PC-3 (cell line): ENCODE measurements around the gene UTF1. TPM values are rescaled to one million over a fixed set of nuclear protein-coding genes. Genes with fewer than 3 reads are reported as not detected.
A peak's percentile ranks its signal among the peaks of the same experiment; 100 is the strongest.

ENCODE experiments used
- ATAC-seq: fragments of 200-7000 bp; cut with Tn5 transposase; 2 replicates; pipeline ENCODE4 v1.9.1; 2020; ENCODE audit warnings: mild to moderate bottlenecking, moderate library complexity
- BruUV-seq: library from RNA; stranded (reverse); fragments of 400-500 nt; replicated peaks from 2 replicates; lab custom pipeline; 2021; lab: Mats Ljungman, UMichigan
- CTCF ChIA-PET: fragments of 300-600 bp; sonication (Branson Sonifier 250); formaldehyde crosslinking; loops from one replicate; lab custom pipeline; 2022; ENCODE audit warnings: antibody characterized with exemption; lab: Charles Lee
- POLR2A ChIA-PET: fragments of 300-600 bp; sonication (Branson Sonifier 250); formaldehyde crosslinking; loops from one replicate; lab custom pipeline; 2022; ENCODE audit warnings: antibody characterized with exemption; ENCODE audit not compliant: unreplicated experiment; lab: Charles Lee
- DNase-seq: peaks from one replicate; pipeline ENCODE4 v3.0.0-alpha.2; 2015
- H2AFZ ChIP-seq: fragments of 300-600 bp; sonication (generic); 2 replicates; pipeline ENCODE4 v1.6.0; 2016; ENCODE audit warnings: antibody characterized with exemption, low read length
- H3F3A ChIP-seq: fragments of 300-600 bp; sonication (generic); one replicate; pipeline ENCODE4 v1.6.0; 2017; ENCODE audit warnings: antibody characterized with exemption, low read length, control low read depth, mild to moderate bottlenecking; ENCODE audit not compliant: unreplicated experiment
- H3K27ac ChIP-seq: fragments of 300-600 bp; sonication (generic); 2 replicates; pipeline ENCODE4 v1.5.1; 2016; ENCODE audit warnings: mild to moderate bottlenecking, low read length
- H3K27me3 ChIP-seq: fragments of 300-600 bp; sonication (generic); 2 replicates; pipeline ENCODE4 v1.6.1; 2016; ENCODE audit warnings: low read length, mixed read lengths
- H3K36me3 ChIP-seq: fragments of 300-600 bp; sonication (generic); 2 replicates; pipeline ENCODE4 v1.6.1; 2016; ENCODE audit warnings: low read depth, mixed run types, low read length, mixed read lengths
- H3K4me1 ChIP-seq: fragments of 300-600 bp; sonication (generic); 2 replicates; pipeline ENCODE4 v1.5.1; 2016; ENCODE audit warnings: low read length; ENCODE audit not compliant: insufficient read depth
- H3K4me2 ChIP-seq: fragments of 300-600 bp; sonication (generic); 2 replicates; pipeline ENCODE4 v1.6.0; 2016; ENCODE audit warnings: low read length
- H3K4me3 ChIP-seq: fragments of 300-600 bp; sonication (generic); 2 replicates; pipeline ENCODE4 v1.5.1; 2016; ENCODE audit warnings: mild to moderate bottlenecking, low read length, mixed read lengths
- H3K79me2 ChIP-seq: fragments of 300-600 bp; sonication (generic); 2 replicates; pipeline ENCODE4 v1.6.1; 2017; ENCODE audit warnings: low read length, mixed read lengths
- H3K9ac ChIP-seq: fragments of 300-600 bp; sonication (generic); 2 replicates; pipeline ENCODE4 v1.6.0; 2016; ENCODE audit warnings: mild to moderate bottlenecking, low read length
- H3K9me2 ChIP-seq: fragments of 300-600 bp; sonication (generic); replicated peaks from 2 replicates; pipeline ENCODE4 v1.6.1; 2016; ENCODE audit warnings: mixed run types, low read length, mixed read lengths
- H3K9me3 ChIP-seq: fragments of 300-600 bp; sonication (generic); 2 replicates; pipeline ENCODE4 v1.6.1; 2016; ENCODE audit warnings: low read length, mixed read lengths
- H4K20me1 ChIP-seq: fragments of 300-600 bp; sonication (generic); 2 replicates; pipeline ENCODE4 v1.6.1; 2016; ENCODE audit warnings: low read length, mixed read lengths
- CTCF ChIP-seq: fragments of 300-600 bp; sonication (generic); conservative IDR thresholded peaks from 2 replicates; pipeline ENCODE4 v1.5.1; 2017; ENCODE audit warnings: antibody characterized with exemption, low read depth, mild to moderate bottlenecking, low read length
- EZH2 ChIP-seq: fragments of 300-600 bp; sonication (generic); IDR thresholded peaks from one replicate; pipeline ENCODE4 v1.6.1; 2017; ENCODE audit warnings: antibody characterized with exemption, mild to moderate bottlenecking, low read length; ENCODE audit not compliant: unreplicated experiment
- EZH2phosphoT487 ChIP-seq: fragments of 300-600 bp; sonication (generic); IDR thresholded peaks from 2 replicates; pipeline ENCODE4 v1.6.1; 2018; ENCODE audit warnings: mild to moderate bottlenecking, antibody characterized with exemption, low read length, borderline replicate concordance
- intact Hi-C: fragments of 100-400 bp; cut with micrococcal nuclease; formaldehyde crosslinking; loops from 2 replicates; pipeline ENCODE4 v1.9.0; 2023
- total RNA-seq: library from RNA; depleted of rRNA; stranded (reverse); fragments of >200 nt; gene quantifications from 2 replicates; pipeline ENCODE4 v1.2.3, GENCODE V29; 2014

UTF1 gene
- total RNA-seq, 1 experiment from 2014 or later: not detected

DNA sequence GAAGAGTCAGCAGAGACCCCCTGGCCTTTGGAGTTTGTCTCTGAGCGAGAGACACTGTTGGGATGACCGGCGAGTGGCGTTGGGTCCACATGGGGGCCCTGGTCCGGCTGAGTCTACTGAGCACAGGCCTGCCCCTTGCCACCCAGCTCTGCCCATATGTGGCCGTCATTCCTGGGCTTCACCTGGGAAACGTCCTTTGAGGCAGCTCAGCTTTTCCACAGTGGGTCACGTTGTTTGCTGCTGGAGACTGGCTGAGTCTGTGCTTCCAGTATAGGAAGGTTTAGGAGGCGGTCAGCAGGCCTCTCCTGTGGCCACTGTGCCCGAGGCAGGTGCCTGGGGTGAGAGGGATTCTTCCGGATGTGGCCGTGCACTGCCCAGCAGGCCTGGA, 29.6 kb downstream of the UTF1 start:
- TF ChIP-seq CTCF (no peak), EZH2phosphoT487 (no peak), EZH2 (no peak)
- intact Hi-C loops: loop anchor here (5.0 kb wide), 1 partner anchor 48 kb away; the partner anchor contains the start of genes TUBGCP2 and ZNF511
- peak overlapping the region; percentile 97 for H3K27ac ChIP-seq
- no peaks in the 10 kb centered on the region for H3F3A ChIP-seq
- no peaks in the 10 kb centered on the region for H4K20me1 ChIP-seq
- H3K4me2 ChIP-seq: peak overlapping the region; percentile 50
- CTCF ChIA-PET: interaction anchor here (0.6 kb wide), 1 partner anchor 33 kb away, joined by 3 read pairs; no protein-coding TSS in a partner anchor
- DNase-seq (peak; percentile 4), ATAC-seq (peak; percentile 3)
- H2AFZ ChIP-seq: no peak overlapping the region
- H3K9me3 ChIP-seq: no peaks in the 10 kb centered on the region
- no peaks in the 10 kb centered on the region for H3K79me2 ChIP-seq
- H3K36me3 ChIP-seq: no peaks in the 10 kb centered on the region
- POLR2A ChIA-PET: no interaction called here
- no peak overlapping the region for H3K4me3 ChIP-seq
- H3K27me3 ChIP-seq: no peaks in the 10 kb centered on the region
- peaks cover 57% of the 10 kb centered on the region for H3K4me1 ChIP-seq
- H3K9me2 ChIP-seq: no peaks in the 10 kb centered on the region
- BruUV-seq: TSS peak; percentile 49
- H3K9ac ChIP-seq: peak overlapping the region; percentile 71

DNA sequence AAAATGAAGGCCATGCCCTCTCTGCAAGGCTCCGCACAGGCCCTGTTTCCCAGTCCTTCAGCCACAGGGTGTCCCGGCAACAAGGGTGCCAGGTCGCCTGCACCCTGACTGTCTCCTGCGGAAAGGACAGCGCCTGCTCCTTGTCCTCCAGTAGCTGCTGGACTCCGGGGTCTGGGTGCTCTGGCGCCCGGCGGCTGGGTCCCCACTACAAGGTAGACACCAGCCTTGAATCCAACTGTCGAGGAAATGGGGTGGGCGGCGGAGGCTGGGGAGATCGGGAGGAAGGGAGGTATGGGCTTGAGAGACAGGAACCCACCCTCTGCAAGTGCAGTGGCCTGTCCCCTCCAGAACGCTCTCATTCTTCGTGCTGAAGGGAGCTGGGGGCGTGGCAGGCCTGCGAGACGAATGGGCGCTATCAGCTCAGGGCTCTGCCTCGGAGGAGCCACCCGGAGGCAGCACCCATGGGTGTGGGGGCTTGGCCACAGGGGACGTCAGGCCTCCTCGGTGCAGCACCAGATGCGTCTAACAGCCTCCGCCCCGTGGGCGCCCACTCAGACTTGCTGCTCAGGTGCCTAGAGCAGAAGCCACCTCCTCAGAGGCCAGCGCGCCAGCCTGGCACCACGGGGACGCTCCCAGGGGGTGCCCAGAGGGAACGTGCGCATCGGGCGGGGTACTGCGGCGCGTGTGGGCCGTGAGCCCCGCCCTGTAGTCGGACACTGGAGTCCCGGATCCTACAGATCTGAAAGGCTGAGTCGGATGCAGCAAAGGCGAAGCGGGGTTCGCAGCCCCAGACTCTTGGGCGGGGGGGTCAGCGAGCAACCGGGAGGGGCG, 31.1 kb downstream of the UTF1 start:
- ChIA-PET CTCF (no interaction called here), POLR2A (interaction anchor here (0.6 kb wide), 1 partner anchor 594 kb away, joined by 5 read pairs; no protein-coding TSS in a partner anchor)
- Histone ChIP-seq H3F3A (no peaks in the 10 kb centered on the region), H4K20me1 (no peaks in the 10 kb centered on the region), H3K27me3 (no peaks in the 10 kb centered on the region), H2AFZ (0 out of 2 replicates have a peak overlapping the region, but pooled peaks have one; percentile 22), H3K36me3 (no peaks in the 10 kb centered on the region), H3K79me2 (no peaks in the 10 kb centered on the region), H3K4me3 (peak overlapping the region; percentile 61), H3K9ac (peak overlapping the region; percentile 84), H3K9me2 (no peaks in the 10 kb centered on the region), H3K27ac (peak overlapping the region; percentile 67), H3K4me1 (peaks cover 69% of the 10 kb centered on the region), H3K9me3 (no peaks in the 10 kb centered on the region), H3K4me2 (peak overlapping the region; percentile 76)
- BruUV-seq: TSS peak; percentile 22
- TF ChIP-seq EZH2phosphoT487: no peak
- no peak for TF ChIP-seq CTCF
- TF ChIP-seq EZH2: no peak
- peak; percentile 28 for DNase-seq
- intact Hi-C loops: no loop called here
- peak; percentile 7 for ATAC-seq
